Measurements from ENCODE around the gene SLC41A3.

GRCh38 chr3:126056681-126057500 lies 27.0 kb downstream of the SLC41A3 start:
- no peak for TF ChIP-seq RFX5 (IDR thresholded peaks at IDR 0.05)
- TF ChIP-seq USF2 (IDR thresholded peaks at IDR 0.05), result no peak
- no peak for TF ChIP-seq MAX (IDR thresholded peaks at IDR 0.05)
- no peak for TF ChIP-seq GATA3 (IDR thresholded peaks at IDR 0.05; ENCODE audit: borderline replicate concordance)
- TF ChIP-seq CTCF (IDR thresholded peaks at IDR 0.05), result no peak
- no peak for TF ChIP-seq EP300 (IDR thresholded peaks at IDR 0.05)
- no peak for TF ChIP-seq POLR2A (IDR thresholded peaks at IDR 0.05; ENCODE audit: low read length)
- TF ChIP-seq SMC3 (IDR thresholded peaks at IDR 0.05), result no peak
- TF ChIP-seq RCOR1 (IDR thresholded peaks at IDR 0.05; ENCODE audit: low read depth, low read length), result no peak
- no peak for TF ChIP-seq FOSB (CRISPR knock-in tag; IDR thresholded peaks at IDR 0.05)
- no peak for TF ChIP-seq ZSCAN20 (CRISPR knock-in tag; IDR thresholded peaks at IDR 0.05)
